ENCODE results near the gene CDON.
A peak's percentile ranks its signal among the peaks of the same experiment; 100 is the strongest.

CDON gene

GRCh38 chr11:125942771-125943428 is 119.8 kb downstream of the CDON start:
- TF ChIP-seq EZH2 (IDR thresholded peaks at IDR 0.05; ENCODE audit: borderline replicate concordance, low read length) = no peak
- TF ChIP-seq CTCF (IDR thresholded peaks at IDR 0.05; ENCODE audit: low read length) = no peak
- H3K27me3 ChIP-seq (ENCODE audit: insufficient read depth, low read length) = no peaks in the 10 kb centered on the region
- no peak overlapping the region for H3K9ac ChIP-seq (ENCODE audit: low read length)
- no peaks in the 10 kb centered on the region for H3K36me3 ChIP-seq (ENCODE audit: insufficient read depth, low read length)
- H3K4me3 ChIP-seq (ENCODE audit: low read depth, low read length, poor library complexity, severe bottlenecking) = no peak overlapping the region
- no peak overlapping the region for H2AFZ ChIP-seq (ENCODE audit: low read length)
- no peaks in the 10 kb centered on the region for H3K4me1 ChIP-seq (ENCODE audit: insufficient read depth, low read length, severe bottlenecking)
- H3F3A ChIP-seq (ENCODE audit: insufficient read depth, low read length) = no peaks in the 10 kb centered on the region
- H3K4me2 ChIP-seq (ENCODE audit: low read length) = no peak overlapping the region
- no peaks in the 10 kb centered on the region for H3K79me2 ChIP-seq (ENCODE audit: insufficient read depth, low read length)
- H3K27ac ChIP-seq (ENCODE audit: low read depth, low read length, poor library complexity, severe bottlenecking) = no peak overlapping the region
- no peaks in the 10 kb centered on the region for H3K9me3 ChIP-seq (ENCODE audit: low read length)
- no peaks in the 10 kb centered on the region for H3K9me2 ChIP-seq (ENCODE audit: low read depth, low read length)
- no peaks in the 10 kb centered on the region for H4K20me1 ChIP-seq (ENCODE audit: insufficient read depth, low read length)

GRCh38 chr11:125941619-125942611 is 120.8 kb downstream of the CDON start:
- TF ChIP-seq EZH2 (IDR thresholded peaks at IDR 0.05; ENCODE audit: borderline replicate concordance, low read length) (no peak), CTCF (IDR thresholded peaks at IDR 0.05; ENCODE audit: low read length) (peak; percentile 64)
- H3K27ac ChIP-seq (ENCODE audit: low read depth, low read length, poor library complexity, severe bottlenecking) = no peak overlapping the region
- no peak overlapping the region for H3K9ac ChIP-seq (ENCODE audit: low read length)
- no peaks in the 10 kb centered on the region for H3K4me1 ChIP-seq (ENCODE audit: insufficient read depth, low read length, severe bottlenecking)
- H3K27me3 ChIP-seq (ENCODE audit: insufficient read depth, low read length) = no peaks in the 10 kb centered on the region
- no peaks in the 10 kb centered on the region for H4K20me1 ChIP-seq (ENCODE audit: insufficient read depth, low read length)
- no peaks in the 10 kb centered on the region for H3K79me2 ChIP-seq (ENCODE audit: insufficient read depth, low read length)
- H3K4me2 ChIP-seq (ENCODE audit: low read length) = no peak overlapping the region
- no peak overlapping the region for H2AFZ ChIP-seq (ENCODE audit: low read length)
- H3K9me3 ChIP-seq (ENCODE audit: low read length) = no peaks in the 10 kb centered on the region
- H3K4me3 ChIP-seq (ENCODE audit: low read depth, low read length, poor library complexity, severe bottlenecking) = no peak overlapping the region
- no peaks in the 10 kb centered on the region for H3K36me3 ChIP-seq (ENCODE audit: insufficient read depth, low read length)
- no peaks in the 10 kb centered on the region for H3K9me2 ChIP-seq (ENCODE audit: low read depth, low read length)
- no peaks in the 10 kb centered on the region for H3F3A ChIP-seq (ENCODE audit: insufficient read depth, low read length)

- Histone ChIP-seq H3K9ac (ENCODE audit: low read length) (no peak overlapping the region), H3K27ac (ENCODE audit: low read depth, low read length, poor library complexity, severe bottlenecking) (no peak overlapping the region), H3K4me1 (ENCODE audit: insufficient read depth, low read length, severe bottlenecking) (no peaks in the 10 kb centered on the region), H3K36me3 (ENCODE audit: insufficient read depth, low read length) (no peaks in the 10 kb centered on the region), H3F3A (ENCODE audit: insufficient read depth, low read length) (no peaks in the 10 kb centered on the region), H3K4me3 (ENCODE audit: low read depth, low read length, poor library complexity, severe bottlenecking) (no peak overlapping the region), H3K9me3 (ENCODE audit: low read length) (no peaks in the 10 kb centered on the region), H3K9me2 (ENCODE audit: low read depth, low read length) (no peaks in the 10 kb centered on the region), H3K27me3 (ENCODE audit: insufficient read depth, low read length) (no peaks in the 10 kb centered on the region), H3K4me2 (ENCODE audit: low read length) (no peak overlapping the region), H2AFZ (ENCODE audit: low read length) (no peak overlapping the region), H3K79me2 (ENCODE audit: insufficient read depth, low read length) (no peaks in the 10 kb centered on the region), H4K20me1 (ENCODE audit: insufficient read depth, low read length) (no peaks in the 10 kb centered on the region)
- TF ChIP-seq CTCF (IDR thresholded peaks at IDR 0.05; ENCODE audit: low read length) (no peak), EZH2 (IDR thresholded peaks at IDR 0.05; ENCODE audit: borderline replicate concordance, low read length) (no peak)
These were observed 121.4 kb downstream of the CDON start for GRCh38 chr11:125941267-125941618.
